CD1c-positive myeloid dendritic cell (primary cell): ENCODE data around the gene FAM217B.

ENCODE experiments used
- DNase-seq: peaks from one replicate; pipeline ENCODE4 v3.0.0-alpha.2; 2016; ENCODE audit errors: extremely low spot score

The FAM217B gene

DNA sequence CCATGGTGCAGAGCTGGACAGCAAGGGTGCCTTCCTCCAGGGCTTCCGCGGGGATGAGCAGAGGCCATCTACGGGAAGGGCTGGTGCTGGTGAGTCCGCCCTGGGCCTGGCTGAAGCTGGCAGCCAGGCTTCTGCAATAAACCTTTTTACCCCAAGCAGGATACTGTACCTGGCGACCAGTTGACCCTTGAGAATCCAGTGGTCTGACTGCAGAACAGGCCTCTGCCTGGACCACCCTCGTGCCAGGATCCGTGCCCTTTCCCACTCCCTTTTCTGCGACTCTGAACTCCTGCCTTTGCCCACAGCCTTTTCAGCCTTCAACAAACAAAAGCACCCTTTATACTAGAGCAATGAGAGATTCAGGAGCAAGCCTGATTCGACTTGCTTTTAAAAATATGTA, 36.9 kb downstream of the FAM217B start:
- no peak for DNase-seq

DNA sequence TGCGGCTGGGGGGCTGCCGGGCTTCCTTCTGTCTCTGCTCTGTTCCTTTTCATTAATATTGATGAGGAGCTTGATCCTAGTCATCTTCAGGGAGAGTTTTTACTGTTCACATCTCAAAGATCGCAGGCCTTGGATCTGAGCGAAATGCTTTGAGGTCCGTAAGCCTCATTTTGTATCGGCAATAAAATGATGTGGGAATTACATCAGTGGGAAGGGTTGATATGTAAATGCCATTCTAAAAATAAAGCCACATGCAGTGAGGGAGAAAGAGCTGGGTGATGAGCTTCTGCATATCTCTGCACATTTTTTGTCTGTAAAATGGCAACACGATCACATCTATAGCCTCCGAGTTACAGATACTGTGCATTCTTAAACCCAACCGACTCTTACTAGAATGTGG, 42.9 kb downstream of the FAM217B start:
- DNase-seq: no peak

DNA sequence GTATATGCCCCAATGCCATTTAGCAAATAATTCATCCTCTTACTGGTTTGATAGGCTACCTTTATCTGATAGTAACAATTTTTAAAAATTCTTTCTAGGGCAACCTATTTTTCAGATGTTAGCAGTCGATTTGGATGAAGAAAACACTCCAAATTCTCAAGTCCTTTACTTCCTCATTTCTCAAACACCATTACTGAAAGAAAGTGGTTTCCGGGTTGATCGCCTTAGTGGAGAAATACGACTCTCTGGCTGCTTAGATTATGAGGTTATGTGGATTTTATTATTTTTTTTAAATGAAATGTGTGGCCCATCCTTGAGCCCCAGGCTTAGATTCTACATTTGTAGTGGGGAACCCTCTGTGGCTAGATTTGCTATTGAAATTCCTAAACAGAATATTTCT, 44.4 kb downstream of the FAM217B start:
- DNase-seq: peak; percentile 36

DNA sequence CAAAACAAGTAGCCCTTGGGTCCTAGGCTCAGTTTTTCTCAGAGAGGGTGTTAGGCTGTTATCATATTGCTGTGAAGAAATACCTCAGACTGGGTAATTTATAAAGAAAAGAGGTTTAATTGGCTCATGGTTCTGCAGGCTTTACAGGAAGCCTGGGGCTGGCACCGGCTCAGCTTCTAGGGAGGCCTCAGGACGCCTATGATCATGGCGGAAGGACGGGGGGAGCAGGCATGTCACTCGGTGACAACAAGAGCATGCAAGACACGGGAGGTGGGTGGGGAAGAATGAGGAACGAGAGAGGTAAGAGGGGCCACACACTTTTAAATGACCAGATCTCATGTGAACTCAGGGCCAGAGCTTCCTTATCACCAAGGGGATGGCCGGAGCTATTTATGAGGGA, 45.0 kb downstream of the FAM217B start:
- no peak for DNase-seq

DNA sequence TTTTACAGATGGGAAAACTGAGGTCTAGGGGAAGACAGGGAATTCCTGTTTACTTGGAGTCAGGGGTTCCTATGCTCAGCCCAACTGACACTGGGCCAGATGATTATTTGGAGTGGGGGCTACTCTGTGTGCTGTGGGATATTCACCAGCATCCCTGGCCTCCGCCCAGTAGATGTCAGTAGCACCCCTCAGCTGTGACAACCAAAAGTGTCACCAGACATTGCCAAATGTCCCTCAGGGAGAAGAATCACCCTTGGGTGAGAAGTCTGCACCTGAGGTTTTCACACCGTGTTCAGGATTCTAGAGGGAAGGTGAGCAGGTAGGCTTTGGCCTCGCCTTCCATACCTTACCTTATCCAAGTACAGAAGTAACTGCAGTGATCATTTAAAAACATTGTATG, 45.7 kb downstream of the FAM217B start:
- no peak for DNase-seq

DNA sequence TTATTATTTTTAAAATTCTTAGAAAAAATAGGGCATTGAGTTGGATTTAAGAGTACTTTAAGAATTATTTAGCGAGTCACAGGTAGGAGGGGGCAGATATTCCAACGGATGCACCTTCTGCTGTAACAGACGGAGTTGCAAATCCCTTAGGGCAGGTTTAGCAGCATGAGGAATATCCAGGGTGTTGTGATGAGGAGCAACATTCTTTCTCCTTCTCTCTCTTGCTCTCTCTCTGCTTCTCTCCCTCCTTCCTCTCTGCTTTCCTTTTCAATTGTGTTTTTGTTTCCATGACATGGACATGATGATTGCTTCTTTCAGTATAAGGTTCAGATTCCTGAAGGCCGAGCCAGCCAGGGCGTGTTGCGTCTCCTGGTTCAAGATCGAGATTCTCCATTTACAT, 46.9 kb downstream of the FAM217B start:
- DNase-seq: no peak

DNA sequence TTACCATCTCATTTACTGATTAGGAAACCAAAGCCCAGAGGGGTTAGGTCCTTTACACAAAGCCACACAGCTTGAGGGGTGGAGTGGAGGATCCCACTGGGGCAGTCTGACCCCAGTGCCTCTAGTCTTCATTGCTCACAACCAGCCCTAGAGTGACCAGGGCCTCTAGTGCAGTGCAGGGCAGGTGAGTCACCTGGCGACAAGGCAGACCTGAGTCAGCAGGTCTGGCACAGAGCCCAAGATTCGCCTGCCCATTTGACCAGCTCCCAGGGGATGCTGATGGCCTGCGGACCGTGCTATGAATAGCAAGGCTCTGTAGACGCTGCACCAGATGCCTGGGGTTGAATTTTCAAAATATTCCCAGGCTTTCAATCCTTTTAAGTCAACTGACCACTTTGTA, 48.0 kb downstream of the FAM217B start:
- no peak for DNase-seq

DNA sequence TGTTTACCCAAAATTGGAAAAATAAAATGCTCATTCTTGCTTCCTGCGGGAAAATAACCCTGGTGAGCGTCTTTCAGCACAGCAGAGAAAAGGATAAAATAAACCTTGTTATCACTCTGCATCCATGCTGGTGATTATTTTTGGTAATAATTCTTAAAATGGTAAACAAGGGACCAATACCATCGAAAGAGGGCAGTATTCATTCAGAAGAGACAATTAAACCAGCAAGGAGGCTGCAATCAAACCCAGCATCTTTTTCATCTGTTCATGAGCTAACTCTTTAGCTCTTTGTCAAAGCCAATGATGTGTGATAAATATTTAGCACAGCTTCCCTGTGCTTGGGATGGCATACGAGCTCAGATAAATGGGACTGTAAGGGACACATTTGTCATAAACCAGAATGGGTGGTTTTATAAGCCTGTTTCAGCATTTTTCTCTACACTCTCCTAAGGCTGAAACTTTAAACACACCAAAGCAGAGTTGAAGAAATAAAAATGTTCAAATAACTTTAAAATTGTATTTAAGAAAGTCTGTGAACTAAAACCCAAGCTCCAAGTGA, 52.4 kb downstream of the FAM217B start:
- DNase-seq: no peak

DNA sequence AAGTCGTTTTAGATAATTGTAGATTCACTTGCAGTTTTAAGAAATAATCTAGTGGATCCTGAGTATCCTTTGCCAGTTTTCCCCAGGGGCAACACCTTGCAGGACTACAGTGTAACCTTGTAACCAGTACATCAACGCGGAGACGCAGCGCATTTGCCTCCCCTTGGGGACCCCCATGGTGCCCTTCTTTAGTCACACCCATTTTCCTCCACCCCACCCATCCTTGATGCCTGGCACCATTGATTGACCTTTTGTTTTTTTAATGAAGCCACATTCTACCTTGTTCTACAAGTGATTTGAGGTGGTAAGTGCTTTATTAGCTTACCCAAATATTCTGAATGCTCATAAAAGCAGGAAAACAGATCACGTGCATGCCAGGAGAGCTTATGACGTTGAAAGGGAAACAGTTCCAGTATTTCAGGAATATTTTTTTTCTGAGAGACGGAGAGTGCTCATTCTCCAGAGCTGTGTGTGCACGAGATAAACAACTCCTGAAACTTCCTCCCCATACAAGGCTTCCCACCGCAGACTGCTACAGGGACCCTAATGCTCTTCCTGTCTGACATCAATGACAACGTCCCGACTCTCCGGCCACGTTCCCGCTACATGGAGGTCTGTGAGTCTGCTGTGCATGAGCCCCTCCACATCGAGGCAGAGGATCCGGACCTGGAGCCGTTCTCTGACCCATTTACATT, 53.7 kb downstream of the FAM217B start:
- no peak for DNase-seq

DNA sequence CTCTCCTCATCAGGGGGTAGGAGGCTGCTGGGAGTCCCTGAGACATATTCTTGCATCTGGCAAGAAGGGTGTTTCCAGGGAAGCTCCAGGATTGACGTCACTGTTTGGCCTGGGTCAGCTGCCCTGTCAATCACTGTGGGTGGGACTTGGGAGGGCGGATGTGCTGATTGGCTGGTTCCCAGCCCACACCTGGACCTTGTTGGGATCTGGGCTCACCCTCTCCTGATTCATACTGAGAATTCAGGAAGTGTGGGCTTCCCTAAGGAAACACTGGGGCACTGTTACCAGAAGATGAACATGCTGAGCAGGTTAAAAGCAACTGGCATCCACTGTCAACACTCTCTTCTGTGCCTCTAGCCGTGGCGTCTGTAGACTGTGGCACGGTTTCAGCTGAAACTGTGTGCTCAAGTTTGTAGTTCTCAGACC, 54.5 kb downstream of the FAM217B start:
- DNase-seq: peak; percentile 39

DNA sequence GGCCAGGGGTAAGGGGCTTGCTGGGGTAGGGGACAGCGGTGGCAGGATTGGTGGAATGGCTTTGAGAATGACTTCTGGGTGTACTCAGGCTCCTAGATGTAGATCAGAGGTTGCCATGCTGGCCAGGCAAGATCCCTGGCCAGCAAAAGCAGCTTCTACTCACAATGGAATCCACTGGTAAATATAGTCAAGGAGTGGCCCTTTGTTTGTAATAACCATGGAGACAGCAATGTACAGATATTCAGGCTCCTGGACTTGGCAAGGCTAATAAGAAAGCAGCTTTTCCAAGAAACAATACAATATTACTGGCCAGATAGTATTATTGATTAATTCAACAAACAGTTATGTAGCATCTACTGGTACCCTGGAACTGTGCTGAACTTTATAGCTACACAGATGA, 55.9 kb downstream of the FAM217B start:
- no peak for DNase-seq

DNA sequence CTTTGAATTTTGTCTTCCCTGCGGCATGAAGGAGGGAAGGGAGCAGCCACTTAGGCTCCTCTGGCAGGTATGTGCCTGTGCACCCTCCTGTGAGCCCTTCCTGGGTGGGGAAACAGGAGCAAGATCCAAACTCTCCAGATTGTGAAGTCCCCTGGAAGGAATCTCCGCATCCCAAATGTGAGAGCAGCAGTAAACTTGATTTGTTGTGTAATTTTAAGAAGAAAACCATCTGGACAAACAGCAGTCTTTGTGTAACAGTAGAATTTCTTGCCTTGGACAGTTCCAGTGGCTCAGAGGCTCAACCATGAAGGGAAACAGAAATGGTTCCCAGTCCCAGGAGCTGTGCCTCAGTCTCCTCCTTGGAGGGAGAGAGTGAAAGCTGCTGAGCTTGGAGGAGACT, 57.7 kb downstream of the FAM217B start:
- DNase-seq: no peak
